GM12873 (cell line): ENCODE data around the gene AP3S1.

Experiments used
- CTCF ChIP-seq: IDR thresholded peaks from 2 replicates; pipeline ENCODE4 v1.5.1; 2012; ENCODE audit warnings: low read depth, mild to moderate bottlenecking, moderate library complexity, low read length, control low read depth; ENCODE audit not compliant: insufficient read depth; ENCODE audit errors: missing control alignments

The AP3S1 gene

GRCh38 chr5:115940080-115940810, 98.5 kb downstream of the AP3S1 start:
- TF ChIP-seq CTCF, result no peak

GRCh38 chr5:115941051-115941675, 99.4 kb downstream of the AP3S1 start:
- TF ChIP-seq CTCF, result no peak

- TF ChIP-seq CTCF, result no peak
Observed at GRCh38 chr5:115944501-115944900, 102.8 kb downstream of the AP3S1 start.

GRCh38 chr5:115946655-115947054, 104.9 kb downstream of the AP3S1 start:
- no peak for TF ChIP-seq CTCF

- no peak for TF ChIP-seq CTCF
Observed at GRCh38 chr5:115947260-115947659, 105.5 kb downstream of the AP3S1 start.

GRCh38 chr5:115948091-115948534, 106.4 kb downstream of the AP3S1 start:
- no peak for TF ChIP-seq CTCF

GRCh38 chr5:115949096-115949495, 107.4 kb downstream of the AP3S1 start:
- TF ChIP-seq CTCF, result no peak
